Measurements from ENCODE around the gene RERE.

GRCh38 chr1:8343044-8343443, 474.4 kb downstream of the RERE start:
- TF ChIP-seq CTCF (IDR thresholded peaks at IDR 0.05) (no peak), POLR2AphosphoS5 (IDR thresholded peaks at IDR 0.05; ENCODE audit: low read depth, low read length) (no peak), SIN3A (IDR thresholded peaks at IDR 0.05; ENCODE audit: borderline replicate concordance, insufficient read depth, low read depth, low read length) (no peak)

Data from Panc1 (cell line).